ENCODE results near the gene GASK1A. TPM values are rescaled to one million over a fixed set of nuclear protein-coding genes. Genes with fewer than 3 reads are reported as not detected.

GASK1A gene
- total and polyA plus RNA-seq, 2 donors (not counting 1 experiment from before 2014, with no cell fraction given): 0.14 to 1.8 TPM

GRCh38 chr3:42999212-42999611 lies 20.1 kb downstream of the GASK1A start:
- Histone ChIP-seq H3K27ac (ENCODE audit: insufficient read depth, low read length) (no peak overlapping the region), H3K79me2 (ENCODE audit: control insufficient read depth, insufficient read depth, low read length) (no peaks in the 10 kb centered on the region), H4K20me1 (ENCODE audit: control insufficient read depth, extremely low read depth, insufficient read depth, low read length) (no peaks in the 10 kb centered on the region), H3K9ac (ENCODE audit: insufficient read depth, low read length) (no peak overlapping the region), H3K4me1 (ENCODE audit: control insufficient read depth, extremely low read depth, insufficient read depth, low read length) (peaks cover 7% of the 10 kb centered on the region), H3K9me3 (ENCODE audit: control insufficient read depth, insufficient read depth, low read depth, low read length) (no peaks in the 10 kb centered on the region), H2AFZ (ENCODE audit: low read length) (no peak overlapping the region), H3K4me2 (ENCODE audit: extremely low read depth, insufficient read depth, low read length) (no peak overlapping the region), H3K4me3 (replicated peaks in 1 of 4; ENCODE audit: control extremely low read depth in 1 of 4, insufficient read depth in 1 of 4, low read depth in 3 of 4, low read length in 4 of 4) (no peak overlapping the region), H3K36me3 (ENCODE audit: control insufficient read depth, insufficient read depth, low read length) (no peaks in the 10 kb centered on the region), H3K27me3 (ENCODE audit: control insufficient read depth, insufficient read depth, low read length) (no peaks in the 10 kb centered on the region)
- TF ChIP-seq EZH2 (IDR thresholded peaks at IDR 0.05; ENCODE audit: low read length, missing control alignments) (no peak), CTCF (conservative IDR thresholded peaks at IDR 0.05 in 1 of 2, IDR thresholded peaks at IDR 0.05 in 1 of 2; ENCODE audit: low read depth in 1 of 2, low read length in 2 of 2) (no peak)
- DNase-seq (ENCODE audit: low read depth in 2 of 2): no peak

- TF ChIP-seq EZH2 (IDR thresholded peaks at IDR 0.05; ENCODE audit: low read length, missing control alignments): no peak
- no peak for TF ChIP-seq CTCF (conservative IDR thresholded peaks at IDR 0.05 in 1 of 2, IDR thresholded peaks at IDR 0.05 in 1 of 2; ENCODE audit: low read depth in 1 of 2, low read length in 2 of 2)
- H3K79me2 ChIP-seq (ENCODE audit: control insufficient read depth, insufficient read depth, low read length): no peaks in the 10 kb centered on the region
- no peak overlapping the region for H3K27ac ChIP-seq (ENCODE audit: insufficient read depth, low read length)
- H3K9me3 ChIP-seq (ENCODE audit: control insufficient read depth, insufficient read depth, low read depth, low read length): no peaks in the 10 kb centered on the region
- no peak for DNase-seq (ENCODE audit: low read depth in 2 of 2)
- H3K36me3 ChIP-seq (ENCODE audit: control insufficient read depth, insufficient read depth, low read length): no peaks in the 10 kb centered on the region
- H3K27me3 ChIP-seq (ENCODE audit: control insufficient read depth, insufficient read depth, low read length): no peaks in the 10 kb centered on the region
- no peak overlapping the region for H2AFZ ChIP-seq (ENCODE audit: low read length)
- H3K4me2 ChIP-seq (ENCODE audit: extremely low read depth, insufficient read depth, low read length): no peak overlapping the region
- no peak overlapping the region for H3K9ac ChIP-seq (ENCODE audit: insufficient read depth, low read length)
- H3K4me3 ChIP-seq (replicated peaks in 1 of 4; ENCODE audit: control extremely low read depth in 1 of 4, insufficient read depth in 1 of 4, low read depth in 3 of 4, low read length in 4 of 4): no peak overlapping the region
- H3K4me1 ChIP-seq (ENCODE audit: control insufficient read depth, extremely low read depth, insufficient read depth, low read length): peaks cover 7% of the 10 kb centered on the region
- H4K20me1 ChIP-seq (ENCODE audit: control insufficient read depth, extremely low read depth, insufficient read depth, low read length): no peaks in the 10 kb centered on the region
Measured at GRCh38 chr3:42999632-43000031, 20.5 kb downstream of the GASK1A start.

- peaks cover 7% of the 10 kb centered on the region for H3K4me1 ChIP-seq (ENCODE audit: control insufficient read depth, extremely low read depth, insufficient read depth, low read length)
- no peaks in the 10 kb centered on the region for H3K79me2 ChIP-seq (ENCODE audit: control insufficient read depth, insufficient read depth, low read length)
- TF ChIP-seq CTCF (conservative IDR thresholded peaks at IDR 0.05 in 1 of 2, IDR thresholded peaks at IDR 0.05 in 1 of 2; ENCODE audit: low read depth in 1 of 2, low read length in 2 of 2): no peak
- no peak for TF ChIP-seq EZH2 (IDR thresholded peaks at IDR 0.05; ENCODE audit: low read length, missing control alignments)
- no peaks in the 10 kb centered on the region for H3K36me3 ChIP-seq (ENCODE audit: control insufficient read depth, insufficient read depth, low read length)
- no peaks in the 10 kb centered on the region for H4K20me1 ChIP-seq (ENCODE audit: control insufficient read depth, extremely low read depth, insufficient read depth, low read length)
- H3K9ac ChIP-seq (ENCODE audit: insufficient read depth, low read length): no peak overlapping the region
- H3K4me2 ChIP-seq (ENCODE audit: extremely low read depth, insufficient read depth, low read length): no peak overlapping the region
- peak in 1 of 2 donors; percentile 14 for DNase-seq (ENCODE audit: low read depth in 2 of 2)
- no peak overlapping the region for H2AFZ ChIP-seq (ENCODE audit: low read length)
- H3K9me3 ChIP-seq (ENCODE audit: control insufficient read depth, insufficient read depth, low read depth, low read length): no peaks in the 10 kb centered on the region
- no peaks in the 10 kb centered on the region for H3K27me3 ChIP-seq (ENCODE audit: control insufficient read depth, insufficient read depth, low read length)
- H3K27ac ChIP-seq (ENCODE audit: insufficient read depth, low read length): no peak overlapping the region
- H3K4me3 ChIP-seq (replicated peaks in 1 of 4; ENCODE audit: control extremely low read depth in 1 of 4, insufficient read depth in 1 of 4, low read depth in 3 of 4, low read length in 4 of 4): no peak overlapping the region
Measured at GRCh38 chr3:43000387-43000786, 21.3 kb downstream of the GASK1A start.

Data from fibroblast of lung (primary cell).